ENCODE data around the gene SOCS7. TPM values are rescaled to one million over a fixed set of nuclear protein-coding genes. Genes with fewer than 3 reads are reported as not detected.

SOCS7 gene
- total RNA-seq, 2 donors from 2014 or later, result 14.2 to 29.7 TPM

- Mint-ChIP-seq H3K36me3 (no peaks in the 10 kb centered on the region), H3K4me3 (no peak within 1 kb of the TSS), H3K27me3 (peaks cover 7% of the 10 kb centered on the region in 2 donors), H3K27ac (no peak within 1 kb of the TSS), H3K9me3 (no peaks in the 10 kb centered on the region), H3K4me1 (ENCODE audit: low read depth in 2 of 2) (peaks cover 0 to 1% of the 10 kb centered on the region in 2 donors)
- ATAC-seq, result peak in 1 of 2 donors; percentile 40
- peak; percentile 15 for DNase-seq (ENCODE audit: low spot score)
Measured at GRCh38 chr17:38343608-38344419, 7.8 kb upstream of the SOCS7 start, which contains the start of gene GPR179. TSS of gene GPR179 (minus strand) at chr17:38343956. CDS start at chr17:38343789, 167 bp downstream.

DNA sequence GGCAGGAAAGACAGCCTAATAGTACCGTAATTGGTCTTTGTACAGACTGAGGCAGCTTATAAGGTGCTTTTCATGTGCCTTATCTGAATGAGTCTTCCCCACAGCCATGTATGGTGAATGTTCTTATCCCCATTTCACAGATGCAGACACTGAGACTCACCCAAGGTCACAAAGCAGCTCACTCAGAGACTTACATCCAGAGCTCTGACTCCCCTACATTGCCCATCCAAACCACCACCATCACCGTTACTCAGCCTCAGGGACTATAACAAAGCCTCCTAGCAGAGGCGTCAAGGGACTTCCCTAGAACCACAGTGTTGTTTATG lies 7.3 kb upstream of the SOCS7 start:
- H3K4me1 Mint-ChIP-seq (ENCODE audit: low read depth in 2 of 2), result peaks cover 3 to 5% of the 10 kb centered on the region in 2 donors
- DNase-seq (ENCODE audit: low spot score) (no peak), ATAC-seq (no peak)
- H3K4me3 Mint-ChIP-seq, result no peak overlapping the region
- no peak overlapping the region for H3K27ac Mint-ChIP-seq
- H3K27me3 Mint-ChIP-seq, result peaks cover 7% of the 10 kb centered on the region in 2 donors
- no peaks in the 10 kb centered on the region for H3K9me3 Mint-ChIP-seq
- no peaks in the 10 kb centered on the region for H3K36me3 Mint-ChIP-seq

DNA sequence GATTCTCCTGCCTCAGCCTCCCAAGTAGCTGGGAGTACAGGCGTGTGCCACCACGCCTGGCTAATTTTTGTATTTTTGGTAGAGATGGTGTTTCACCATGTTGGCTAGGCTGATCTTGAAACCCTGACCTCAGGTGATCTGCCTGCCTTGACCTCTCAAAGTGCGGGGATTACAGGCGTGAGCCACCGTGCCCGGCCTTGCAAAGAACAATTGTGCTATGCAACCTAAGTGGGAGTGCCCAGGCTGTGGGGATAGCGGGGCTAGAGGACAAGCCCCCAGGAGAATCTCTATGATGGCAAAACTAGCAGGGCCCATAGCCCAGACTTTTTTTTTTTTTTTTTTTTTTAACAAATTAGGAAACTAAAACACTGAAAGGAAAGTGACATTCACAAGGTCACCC lies 5.9 kb upstream of the SOCS7 start:
- H3K27ac Mint-ChIP-seq, result no peak overlapping the region
- no peaks in the 10 kb centered on the region for H3K9me3 Mint-ChIP-seq
- no peaks in the 10 kb centered on the region for H3K36me3 Mint-ChIP-seq
- peaks cover 7% of the 10 kb centered on the region in 2 donors for H3K27me3 Mint-ChIP-seq
- H3K4me1 Mint-ChIP-seq (ENCODE audit: low read depth in 2 of 2), result peaks cover 3 to 5% of the 10 kb centered on the region in 2 donors
- ATAC-seq, result no peak
- DNase-seq (ENCODE audit: low spot score), result no peak
- no peak overlapping the region for H3K4me3 Mint-ChIP-seq

DNA sequence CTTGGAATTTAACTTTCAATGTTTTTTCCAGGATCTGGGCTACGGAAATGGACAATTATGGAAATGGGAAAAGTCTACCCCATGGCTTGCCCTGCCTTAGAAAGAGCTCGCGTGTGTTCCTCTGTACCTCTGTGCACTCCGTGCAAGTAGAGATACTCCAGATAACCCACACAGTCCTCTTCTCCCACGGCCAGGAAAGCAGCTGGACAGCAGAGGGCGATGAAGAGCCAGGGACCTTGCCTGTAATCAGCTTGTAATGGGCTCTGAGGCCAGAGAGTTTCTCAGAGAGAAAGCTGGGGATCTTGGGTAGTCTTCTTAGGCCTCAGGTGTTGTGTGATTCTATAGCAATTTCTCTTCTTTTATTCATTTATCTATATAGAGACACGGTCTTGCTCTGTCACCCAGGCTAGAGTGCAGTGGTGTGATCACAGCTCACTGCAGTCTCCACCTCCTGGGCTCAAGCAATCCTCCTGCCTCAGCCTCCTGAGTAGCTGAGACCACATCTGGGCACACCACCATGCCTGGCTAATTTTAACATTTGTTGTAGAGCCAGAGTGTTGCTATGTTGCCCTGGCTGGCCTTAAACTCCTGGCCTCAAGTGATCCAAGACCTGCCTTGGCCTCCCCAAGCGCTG lies 2.4 kb upstream of the SOCS7 start:
- no peak overlapping the region for H3K27ac Mint-ChIP-seq

GRCh38 chr17:38350035-38350434 lies 1.6 kb upstream of the SOCS7 start:
- DNase-seq (ENCODE audit: low spot score) (no peak), ATAC-seq (no peak)
- Mint-ChIP-seq H3K4me1 (ENCODE audit: low read depth in 2 of 2) (peaks cover 23 to 34% of the 10 kb centered on the region in 2 donors), H3K4me3 (peak overlapping the region; percentile 49), H3K36me3 (no peaks in the 10 kb centered on the region), H3K9me3 (no peaks in the 10 kb centered on the region), H3K27me3 (no peaks in the 10 kb centered on the region), H3K27ac (no peak overlapping the region)

More for the DNA sequence above, 2.4 kb upstream of the SOCS7 start:
- no peaks in the 10 kb centered on the region for H3K36me3 Mint-ChIP-seq
- no peak overlapping the region for H3K4me3 Mint-ChIP-seq
- H3K9me3 Mint-ChIP-seq, result no peaks in the 10 kb centered on the region
- peaks cover 18 to 27% of the 10 kb centered on the region in 2 donors for H3K4me1 Mint-ChIP-seq (ENCODE audit: low read depth in 2 of 2)
- ATAC-seq, result peak; percentile 33 to 52
- DNase-seq (ENCODE audit: low spot score), result peak; percentile 84
- peaks cover 4% of the 10 kb centered on the region in 2 donors for H3K27me3 Mint-ChIP-seq

DNA sequence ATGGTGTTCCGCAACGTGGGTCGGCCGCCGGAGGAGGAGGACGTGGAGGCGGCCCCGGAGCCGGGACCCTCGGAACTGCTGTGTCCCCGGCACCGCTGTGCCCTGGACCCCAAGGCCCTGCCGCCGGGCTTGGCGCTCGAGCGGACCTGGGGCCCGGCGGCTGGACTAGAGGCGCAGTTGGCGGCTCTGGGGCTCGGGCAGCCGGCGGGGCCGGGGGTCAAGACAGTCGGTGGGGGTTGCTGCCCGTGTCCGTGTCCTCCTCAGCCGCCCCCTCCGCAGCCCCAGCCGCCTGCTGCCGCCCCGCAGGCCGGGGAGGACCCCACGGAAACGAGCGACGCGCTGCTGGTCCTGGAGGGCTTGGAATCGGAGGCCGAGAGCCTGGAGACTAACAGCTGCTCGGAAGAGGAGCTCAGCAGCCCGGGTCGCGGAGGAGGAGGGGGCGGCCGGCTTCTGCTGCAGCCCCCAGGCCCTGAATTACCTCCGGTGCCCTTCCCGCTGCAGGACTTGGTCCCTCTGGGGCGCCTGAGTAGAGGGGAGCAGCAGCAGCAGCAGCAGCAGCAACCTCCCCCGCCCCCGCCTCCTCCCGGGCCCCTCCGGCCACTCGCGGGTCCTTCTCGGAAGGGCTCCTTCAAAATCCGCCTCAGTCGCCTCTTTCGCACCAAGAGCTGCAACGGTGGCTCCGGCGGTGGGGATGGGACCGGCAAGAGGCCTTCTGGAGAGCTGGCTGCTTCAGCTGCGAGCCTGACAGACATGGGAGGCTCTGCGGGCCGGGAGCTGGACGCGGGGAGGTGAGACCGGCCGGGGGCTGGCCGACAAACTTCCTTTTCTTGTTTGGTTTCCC lies 821 bp downstream of the SOCS7 start:
- no peak for DNase-seq (ENCODE audit: low spot score)
- Mint-ChIP-seq H3K27ac (peak overlapping the region in 1 of 2 donors; percentile 43), H3K4me1 (ENCODE audit: low read depth in 2 of 2) (peaks cover 32 to 52% of the 10 kb centered on the region in 2 donors), H3K36me3 (no peaks in the 10 kb centered on the region), H3K9me3 (no peaks in the 10 kb centered on the region), H3K4me3 (peak overlapping the region; percentile 82), H3K27me3 (no peaks in the 10 kb centered on the region)
- ATAC-seq, result peak in 1 of 2 donors; percentile 1

GRCh38 chr17:38353086-38353604 lies 1.5 kb downstream of the SOCS7 start:
- DNase-seq (ENCODE audit: low spot score) (no peak), ATAC-seq (no peak)
- H3K27ac Mint-ChIP-seq, result peak overlapping the region in 1 of 2 donors; percentile 43
- no peaks in the 10 kb centered on the region for H3K27me3 Mint-ChIP-seq
- H3K4me1 Mint-ChIP-seq (ENCODE audit: low read depth in 2 of 2), result peaks cover 32 to 56% of the 10 kb centered on the region in 2 donors
- peak overlapping the region; percentile 82 for H3K4me3 Mint-ChIP-seq
- H3K36me3 Mint-ChIP-seq, result no peaks in the 10 kb centered on the region
- no peaks in the 10 kb centered on the region for H3K9me3 Mint-ChIP-seq

- H3K27me3 Mint-ChIP-seq, result no peaks in the 10 kb centered on the region
- peak overlapping the region in 1 of 2 donors; percentile 43 for H3K27ac Mint-ChIP-seq
- H3K4me1 Mint-ChIP-seq (ENCODE audit: low read depth in 2 of 2), result peaks cover 32 to 56% of the 10 kb centered on the region in 2 donors
- DNase-seq (ENCODE audit: low spot score), result no peak
- H3K4me3 Mint-ChIP-seq, result peak overlapping the region; percentile 82
- ATAC-seq, result no peak
- H3K36me3 Mint-ChIP-seq, result no peaks in the 10 kb centered on the region
- H3K9me3 Mint-ChIP-seq, result no peaks in the 10 kb centered on the region
Measured at GRCh38 chr17:38353668-38354067, 2.0 kb downstream of the SOCS7 start.

- H3K4me1 Mint-ChIP-seq (ENCODE audit: low read depth in 2 of 2), result peaks cover 29 to 50% of the 10 kb centered on the region in 2 donors
- DNase-seq (ENCODE audit: low spot score) (no peak), ATAC-seq (no peak)
- no peak overlapping the region for H3K27ac Mint-ChIP-seq
- no peaks in the 10 kb centered on the region for H3K27me3 Mint-ChIP-seq
- H3K36me3 Mint-ChIP-seq, result no peaks in the 10 kb centered on the region
- H3K4me3 Mint-ChIP-seq, result no peak overlapping the region
- H3K9me3 Mint-ChIP-seq, result no peaks in the 10 kb centered on the region
Measured at GRCh38 chr17:38354466-38354865, 2.8 kb downstream of the SOCS7 start.

GRCh38 chr17:38355251-38355650 lies 3.6 kb downstream of the SOCS7 start:
- Mint-ChIP-seq H3K36me3 (no peaks in the 10 kb centered on the region), H3K27me3 (no peaks in the 10 kb centered on the region), H3K4me3 (no peak overlapping the region), H3K27ac (no peak overlapping the region), H3K4me1 (ENCODE audit: low read depth in 2 of 2) (peaks cover 29 to 50% of the 10 kb centered on the region in 2 donors), H3K9me3 (no peaks in the 10 kb centered on the region)
- ATAC-seq (no peak), DNase-seq (ENCODE audit: low spot score) (no peak)

GRCh38 chr17:38357486-38358123 lies 6.0 kb downstream of the SOCS7 start:
- DNase-seq (ENCODE audit: low spot score) (no peak), ATAC-seq (no peak)
- no peaks in the 10 kb centered on the region for H3K27me3 Mint-ChIP-seq
- H3K4me3 Mint-ChIP-seq, result no peak overlapping the region
- peaks cover 24 to 44% of the 10 kb centered on the region in 2 donors for H3K4me1 Mint-ChIP-seq (ENCODE audit: low read depth in 2 of 2)
- no peaks in the 10 kb centered on the region for H3K36me3 Mint-ChIP-seq
- no peak overlapping the region for H3K27ac Mint-ChIP-seq
- H3K9me3 Mint-ChIP-seq, result no peaks in the 10 kb centered on the region

DNA sequence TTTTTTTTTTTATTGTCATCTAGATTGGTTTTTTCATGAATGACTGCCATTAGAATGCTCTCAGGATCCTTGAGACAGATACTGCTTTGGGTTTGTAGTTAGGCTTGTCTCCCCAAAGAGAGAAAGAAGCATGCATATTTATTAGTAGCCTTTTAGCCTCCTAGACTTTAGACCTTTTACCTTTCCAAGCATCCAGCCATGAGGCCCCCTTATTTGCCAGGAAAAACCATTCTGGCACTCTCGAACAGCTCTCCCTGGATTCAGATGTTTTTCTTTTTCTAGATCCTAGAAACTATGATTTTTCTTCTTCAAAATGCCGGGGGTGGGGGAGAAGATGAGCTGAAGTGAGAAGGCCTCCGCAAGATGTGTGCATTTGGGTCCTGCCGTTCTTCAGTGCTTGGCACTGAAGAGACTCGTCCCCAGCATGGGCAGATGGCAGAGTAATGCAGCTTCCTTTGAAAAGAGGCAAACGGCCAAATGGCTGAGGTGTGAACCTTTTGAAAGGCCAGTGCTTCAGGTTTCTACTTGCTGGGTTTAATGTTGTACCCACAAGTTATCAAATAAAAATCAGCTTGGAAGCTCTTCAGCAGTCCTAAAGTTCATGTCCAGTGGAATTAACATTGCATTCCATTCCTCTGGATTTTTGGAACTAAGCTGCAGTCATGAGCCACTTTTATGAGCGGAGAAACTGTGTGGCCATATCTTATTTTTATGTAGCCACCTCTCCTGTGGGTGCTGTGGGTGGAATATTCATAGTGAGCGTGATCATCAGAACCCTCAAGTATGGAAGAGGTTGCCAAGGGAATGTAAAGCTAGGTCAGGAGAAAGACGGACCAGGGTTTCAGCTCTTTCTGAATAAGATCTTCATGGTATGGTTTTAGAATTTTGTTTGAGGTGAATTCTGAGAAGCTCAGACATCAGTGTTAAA lies 7.2 kb downstream of the SOCS7 start:
- Mint-ChIP-seq H3K36me3 (no peaks in the 10 kb centered on the region), H3K9me3 (no peaks in the 10 kb centered on the region), H3K4me1 (ENCODE audit: low read depth in 2 of 2) (peaks cover 17 to 32% of the 10 kb centered on the region in 2 donors), H3K4me3 (no peak overlapping the region), H3K27ac (no peak overlapping the region), H3K27me3 (no peaks in the 10 kb centered on the region)
- DNase-seq (ENCODE audit: low spot score) (no peak), ATAC-seq (no peak)

Measured in natural killer cell treated with Interleukin-12 subunit alpha and Interleukin-12 subunit beta and Interleukin-15 and Interleukin-18, amount 100 ng/mL, for 72 hours (primary cell).